ENCODE results near the gene ZMYND11.
A peak's percentile ranks its signal among the peaks of the same experiment; 100 is the strongest.

Gene ZMYND11

DNA sequence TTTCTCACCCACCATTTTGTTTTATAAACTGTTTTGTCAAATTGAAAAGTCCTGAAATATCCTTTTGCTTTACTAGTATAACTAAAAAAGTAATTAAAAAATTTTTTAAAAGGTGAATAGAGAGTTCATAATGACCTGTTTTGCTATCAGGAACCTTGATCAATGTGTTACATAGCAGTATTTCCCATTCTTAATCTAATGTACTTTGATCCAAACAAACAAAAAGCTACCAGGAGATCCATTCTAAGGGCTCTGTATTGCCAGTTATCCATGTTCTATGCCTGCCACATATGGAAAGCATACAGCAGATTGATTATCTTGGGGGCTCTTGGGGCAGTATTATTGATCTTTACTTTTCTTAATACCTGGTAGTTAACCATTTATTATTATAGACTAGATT lies 32.1 kb downstream of the ZMYND11 start:
- DNase-seq (ENCODE audit: extremely low spot score): no peak
- CTCF ChIA-PET: no interaction called here
- TF ChIP-seq LEF1 (IDR thresholded peaks at IDR 0.05; ENCODE audit: borderline replicate concordance) (no peak), ELF4 (IDR thresholded peaks at IDR 0.05) (no peak), CTBP1 (IDR thresholded peaks at IDR 0.05; ENCODE audit: borderline replicate concordance) (no peak), HDGF (IDR thresholded peaks at IDR 0.05; ENCODE audit: borderline replicate concordance) (no peak), TARDBP (IDR thresholded peaks at IDR 0.05) (no peak), FOXM1 (IDR thresholded peaks at IDR 0.05; ENCODE audit: borderline replicate concordance) (no peak), ARNT (IDR thresholded peaks at IDR 0.05) (no peak), NFRKB (IDR thresholded peaks at IDR 0.05) (no peak), SUZ12 (IDR thresholded peaks at IDR 0.05) (no peak), BHLHE40 (IDR thresholded peaks at IDR 0.05; ENCODE audit: borderline replicate concordance) (no peak), FOXK2 (IDR thresholded peaks at IDR 0.05) (no peak), PKNOX1 (IDR thresholded peaks at IDR 0.05) (no peak), ZNF384 (IDR thresholded peaks at IDR 0.05) (no peak), L3MBTL2 (conservative IDR thresholded peaks at IDR 0.05) (no peak), SP1 (IDR thresholded peaks at IDR 0.05) (no peak), FOXA1 (IDR thresholded peaks at IDR 0.05) (no peak)
- POLR2A ChIA-PET: no interaction called here

DNA sequence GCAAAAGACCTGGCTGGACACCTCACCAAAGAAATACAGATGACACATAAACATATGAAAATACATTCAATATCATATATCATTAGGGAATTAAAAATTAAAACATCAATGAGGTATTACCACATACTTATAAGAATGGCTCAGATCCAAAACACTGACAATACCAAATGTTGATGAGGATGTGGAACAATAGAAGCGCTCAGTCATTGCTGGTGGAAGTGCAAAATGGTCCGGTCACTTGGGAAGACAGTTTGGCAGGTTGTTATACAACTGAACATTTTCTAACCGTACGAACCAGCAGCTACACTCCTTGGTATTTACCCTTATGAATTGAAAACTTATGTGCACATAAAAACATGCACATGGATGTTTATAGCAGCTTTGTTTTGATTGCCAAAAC lies 38.5 kb downstream of the ZMYND11 start:
- ChIA-PET CTCF (no interaction called here), POLR2A (no interaction called here)
- no peak for TF ChIP-seq SP1 (IDR thresholded peaks at IDR 0.05)
- no peak for TF ChIP-seq PKNOX1 (IDR thresholded peaks at IDR 0.05)
- TF ChIP-seq SUZ12 (IDR thresholded peaks at IDR 0.05): no peak
- no peak for TF ChIP-seq HDGF (IDR thresholded peaks at IDR 0.05; ENCODE audit: borderline replicate concordance)
- TF ChIP-seq LEF1 (IDR thresholded peaks at IDR 0.05; ENCODE audit: borderline replicate concordance): no peak
- no peak for TF ChIP-seq FOXM1 (IDR thresholded peaks at IDR 0.05; ENCODE audit: borderline replicate concordance)
- TF ChIP-seq NFRKB (IDR thresholded peaks at IDR 0.05): no peak
- TF ChIP-seq ARNT (IDR thresholded peaks at IDR 0.05): no peak
- TF ChIP-seq FOXA1 (IDR thresholded peaks at IDR 0.05): no peak
- no peak for TF ChIP-seq ZNF384 (IDR thresholded peaks at IDR 0.05)
- no peak for TF ChIP-seq ELF4 (IDR thresholded peaks at IDR 0.05)
- TF ChIP-seq BHLHE40 (IDR thresholded peaks at IDR 0.05; ENCODE audit: borderline replicate concordance): no peak
- no peak for TF ChIP-seq TARDBP (IDR thresholded peaks at IDR 0.05)
- no peak for TF ChIP-seq L3MBTL2 (conservative IDR thresholded peaks at IDR 0.05)
- no peak for TF ChIP-seq CTBP1 (IDR thresholded peaks at IDR 0.05; ENCODE audit: borderline replicate concordance)
- no peak for TF ChIP-seq FOXK2 (IDR thresholded peaks at IDR 0.05)
- DNase-seq (ENCODE audit: extremely low spot score): no peak

DNA sequence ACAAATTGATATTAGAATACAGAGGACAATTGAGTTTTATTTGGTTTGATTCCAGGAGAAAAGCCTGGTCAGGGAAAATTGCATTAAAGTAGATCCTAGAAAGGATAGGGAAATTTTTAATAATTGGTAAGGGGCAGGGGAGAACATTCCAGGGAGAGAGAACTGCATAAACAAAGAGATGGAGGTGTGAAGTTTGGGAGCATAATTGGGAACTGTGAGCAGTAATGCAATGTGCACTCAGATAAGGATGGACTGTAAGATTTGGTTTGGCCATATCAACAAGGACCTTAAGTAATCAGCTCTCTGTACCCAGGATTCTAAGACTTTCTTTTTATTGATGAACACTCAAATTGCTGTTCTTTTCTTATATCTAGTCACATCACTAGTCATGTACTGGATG lies 41.4 kb downstream of the ZMYND11 start:
- CTCF ChIA-PET: no interaction called here
- POLR2A ChIA-PET: no interaction called here
- TF ChIP-seq FOXK2 (IDR thresholded peaks at IDR 0.05) (no peak), FOXM1 (IDR thresholded peaks at IDR 0.05; ENCODE audit: borderline replicate concordance) (no peak), PKNOX1 (IDR thresholded peaks at IDR 0.05) (no peak), ARNT (IDR thresholded peaks at IDR 0.05) (no peak), BHLHE40 (IDR thresholded peaks at IDR 0.05; ENCODE audit: borderline replicate concordance) (no peak), SUZ12 (IDR thresholded peaks at IDR 0.05) (no peak), FOXA1 (IDR thresholded peaks at IDR 0.05) (no peak), LEF1 (IDR thresholded peaks at IDR 0.05; ENCODE audit: borderline replicate concordance) (no peak), HDGF (IDR thresholded peaks at IDR 0.05; ENCODE audit: borderline replicate concordance) (no peak), L3MBTL2 (conservative IDR thresholded peaks at IDR 0.05) (no peak), NFRKB (IDR thresholded peaks at IDR 0.05) (no peak), ELF4 (IDR thresholded peaks at IDR 0.05) (no peak), TARDBP (IDR thresholded peaks at IDR 0.05) (no peak), CTBP1 (IDR thresholded peaks at IDR 0.05; ENCODE audit: borderline replicate concordance) (no peak), ZNF384 (IDR thresholded peaks at IDR 0.05) (no peak), SP1 (IDR thresholded peaks at IDR 0.05) (no peak)
- no peak for DNase-seq (ENCODE audit: extremely low spot score)

DNA sequence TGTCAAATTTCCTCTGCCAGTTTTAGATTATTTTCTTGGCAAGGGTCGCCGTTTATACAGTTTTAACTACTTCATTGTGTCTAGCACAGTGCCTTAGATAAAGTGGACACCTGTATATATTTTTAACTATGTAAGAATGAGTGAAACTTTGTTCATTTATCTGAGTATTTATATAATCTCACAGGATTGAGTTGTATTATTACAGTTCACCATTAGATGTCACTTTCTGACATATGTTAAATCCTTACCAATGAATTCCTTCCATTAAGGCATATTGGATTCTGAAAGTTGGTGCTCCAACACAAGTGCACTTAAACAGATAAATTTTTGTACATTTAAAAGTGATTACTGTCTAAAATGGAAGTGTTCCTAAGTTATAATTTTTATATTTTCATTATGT lies 43.0 kb downstream of the ZMYND11 start:
- TF ChIP-seq NFRKB (IDR thresholded peaks at IDR 0.05) (no peak), LEF1 (IDR thresholded peaks at IDR 0.05; ENCODE audit: borderline replicate concordance) (no peak), CTBP1 (IDR thresholded peaks at IDR 0.05; ENCODE audit: borderline replicate concordance) (no peak), FOXA1 (IDR thresholded peaks at IDR 0.05) (no peak), ZNF384 (IDR thresholded peaks at IDR 0.05) (no peak), SP1 (IDR thresholded peaks at IDR 0.05) (no peak), BHLHE40 (IDR thresholded peaks at IDR 0.05; ENCODE audit: borderline replicate concordance) (no peak), L3MBTL2 (conservative IDR thresholded peaks at IDR 0.05) (no peak), TARDBP (IDR thresholded peaks at IDR 0.05) (no peak), SUZ12 (IDR thresholded peaks at IDR 0.05) (no peak), PKNOX1 (IDR thresholded peaks at IDR 0.05) (no peak), FOXK2 (IDR thresholded peaks at IDR 0.05) (no peak), HDGF (IDR thresholded peaks at IDR 0.05; ENCODE audit: borderline replicate concordance) (no peak)
- DNase-seq (ENCODE audit: extremely low spot score): peak; percentile 9
- ChIA-PET POLR2A (no interaction called here), CTCF (no interaction called here)

DNA sequence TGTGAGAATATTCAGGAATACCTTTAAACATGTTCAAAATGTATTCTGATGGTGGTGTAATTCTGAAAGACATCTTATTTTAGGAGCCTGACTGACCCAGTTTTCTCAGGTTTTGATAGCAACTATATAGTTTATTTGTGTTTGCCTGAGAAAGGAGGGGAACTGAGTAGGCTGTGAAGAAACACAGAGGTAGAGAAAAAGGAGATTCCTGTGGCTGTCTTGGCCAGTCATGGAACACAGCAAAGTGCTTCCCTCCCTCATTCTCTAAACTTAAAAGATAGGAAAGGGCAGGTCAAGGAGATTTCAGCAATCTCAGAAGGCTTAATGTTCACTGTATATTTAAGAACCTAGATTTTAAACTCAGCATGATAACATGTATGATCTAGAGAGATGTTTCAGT lies 43.5 kb downstream of the ZMYND11 start:
- ChIA-PET CTCF (no interaction called here), POLR2A (no interaction called here)
- DNase-seq (ENCODE audit: extremely low spot score): no peak
- TF ChIP-seq NFRKB (IDR thresholded peaks at IDR 0.05) (no peak), ARNT (IDR thresholded peaks at IDR 0.05) (no peak), HDGF (IDR thresholded peaks at IDR 0.05; ENCODE audit: borderline replicate concordance) (no peak), LEF1 (IDR thresholded peaks at IDR 0.05; ENCODE audit: borderline replicate concordance) (no peak), L3MBTL2 (conservative IDR thresholded peaks at IDR 0.05) (no peak), ELF4 (IDR thresholded peaks at IDR 0.05) (no peak), SP1 (IDR thresholded peaks at IDR 0.05) (no peak), FOXK2 (IDR thresholded peaks at IDR 0.05) (no peak), PKNOX1 (IDR thresholded peaks at IDR 0.05) (no peak), BHLHE40 (IDR thresholded peaks at IDR 0.05; ENCODE audit: borderline replicate concordance) (no peak), FOXA1 (IDR thresholded peaks at IDR 0.05) (no peak)

Measured in HEK293T (cell line).